HEK293 (cell line): Measurements from ENCODE around the gene GMEB2.
A peak's percentile ranks its signal among the peaks of the same experiment; 100 is the strongest.

Source experiments
- CTCF ChIA-PET: fragments of 350-600 bp; formaldehyde crosslinking; extraction: SDS; loops from one replicate; lab custom pipeline; 2021; ENCODE audit warnings: antibody characterized with exemption; lab: Yijun Ruan, JAX
- POLR2A ChIA-PET: fragments of 300-600 bp; formaldehyde crosslinking; extraction: SDS; loops from one replicate; lab custom pipeline; 2020; ENCODE audit warnings: antibody characterized with exemption, inconsistent platforms; lab: Yijun Ruan, JAX
- H3K27ac ChIP-seq: fragments of 200-500 bp; sonication (Bioruptor generic); 2 replicates; pipeline ENCODE4 v1.5.1; 2014; ENCODE audit warnings: low read depth, low read length, control low read depth, inconsistent platforms; ENCODE audit errors: extremely low read depth
- H3K36me3 ChIP-seq, 2 experiments: fragments of 200-500 bp in 1 of 2; sonication (Bioruptor generic) in 1 of 2; 1 replicate in 1 of 2; 2 replicates in 1 of 2; pipeline ENCODE4 v1.5.1; 2014 to 2017; ENCODE audit warnings: inconsistent platforms in 2 of 2, low read length in 2 of 2; ENCODE audit not compliant: control insufficient read depth in 2 of 2, insufficient read depth in 1 of 2
- H3K4me1 ChIP-seq: fragments of 200-500 bp; sonication (Bioruptor generic); 2 replicates; pipeline ENCODE4 v1.5.1; 2014; ENCODE audit warnings: mild to moderate bottlenecking, low read length, inconsistent platforms; ENCODE audit not compliant: control insufficient read depth, insufficient read depth
- H3K4me3 ChIP-seq: 2 replicates; pipeline ENCODE4 v1.5.1; 2011; ENCODE audit warnings: low read depth, mild to moderate bottlenecking, control low read depth, low read length, moderate library complexity
- H3K9me3 ChIP-seq: fragments of 200-500 bp; sonication (Bioruptor generic); 2 replicates; pipeline ENCODE4 v1.5.1; 2014; ENCODE audit warnings: low read depth, low read length, inconsistent platforms; ENCODE audit not compliant: control insufficient read depth, insufficient read depth
- BCL11B ChIP-seq: fragments of 450-650 bp; formaldehyde crosslinking; IDR thresholded peaks from 2 replicates; pipeline ENCODE4 v1.5.1; 2016; ENCODE audit warnings: low read depth, missing biosample characterization, missing genetic modification characterization
- FEZF1 ChIP-seq: fragments of 450-650 bp; formaldehyde crosslinking; IDR thresholded peaks from 2 replicates; pipeline ENCODE4 v1.5.1; 2016; ENCODE audit warnings: missing biosample characterization, missing genetic modification characterization
- INSM2 ChIP-seq: fragments of 450-650 bp; formaldehyde crosslinking; IDR thresholded peaks from 2 replicates; pipeline ENCODE4 v1.5.1; 2016; ENCODE audit warnings: missing biosample characterization, missing genetic modification characterization
- MEIS1 ChIP-seq: sonication (generic); formaldehyde crosslinking; IDR thresholded peaks from 2 replicates; pipeline ENCODE4 v1.8.1; 2022; ENCODE audit warnings: missing genetic modification reagents, mild to moderate bottlenecking, borderline replicate concordance
- PRDM10 ChIP-seq: fragments of 450-650 bp; formaldehyde crosslinking; IDR thresholded peaks from 2 replicates; pipeline ENCODE4 v1.5.1; 2016; ENCODE audit warnings: missing biosample characterization, missing genetic modification characterization
- REST ChIP-seq: fragments of 450-650 bp; formaldehyde crosslinking; IDR thresholded peaks from 2 replicates; pipeline ENCODE4 v1.5.1; 2016; ENCODE audit warnings: missing biosample characterization, missing genetic modification characterization
- SCRT2 ChIP-seq: fragments of 450-650 bp; formaldehyde crosslinking; IDR thresholded peaks from 2 replicates; pipeline ENCODE4 v1.5.1; 2016; ENCODE audit warnings: missing biosample characterization, missing genetic modification characterization
- SP2 ChIP-seq: fragments of 450-650 bp; formaldehyde crosslinking; IDR thresholded peaks from 2 replicates; pipeline ENCODE4 v1.5.1; 2016; ENCODE audit warnings: missing biosample characterization, missing genetic modification characterization
- ZBTB1 ChIP-seq: fragments of 450-650 bp; formaldehyde crosslinking; IDR thresholded peaks from 2 replicates; pipeline ENCODE4 v1.5.1; 2016; ENCODE audit warnings: missing biosample characterization, missing genetic modification characterization
- ZFHX2 ChIP-seq: fragments of 450-650 bp; formaldehyde crosslinking; conservative IDR thresholded peaks from 2 replicates; pipeline ENCODE4 v1.5.1; 2016; ENCODE audit warnings: missing biosample characterization, missing genetic modification characterization
- ZFP41 ChIP-seq: fragments of 450-650 bp; formaldehyde crosslinking; IDR thresholded peaks from 2 replicates; pipeline ENCODE4 v1.5.1; 2016; ENCODE audit warnings: missing biosample characterization, missing genetic modification characterization, borderline replicate concordance
- ZNF114 ChIP-seq: fragments of 450-650 bp; formaldehyde crosslinking; IDR thresholded peaks from 2 replicates; pipeline ENCODE4 v1.5.0; 2017; ENCODE audit warnings: missing biosample characterization, missing genetic modification characterization
- ZNF146 ChIP-seq: fragments of 450-650 bp; formaldehyde crosslinking; IDR thresholded peaks from 2 replicates; pipeline ENCODE4 v1.5.1; 2016; ENCODE audit warnings: missing biosample characterization, missing genetic modification characterization
- ZNF175 ChIP-seq: fragments of 450-650 bp; formaldehyde crosslinking; IDR thresholded peaks from 2 replicates; pipeline ENCODE4 v1.5.1; 2016; ENCODE audit warnings: missing biosample characterization, missing genetic modification characterization
- ZNF510 ChIP-seq: fragments of 450-650 bp; formaldehyde crosslinking; IDR thresholded peaks from 2 replicates; pipeline ENCODE4 v1.5.1; 2018; ENCODE audit warnings: mild to moderate bottlenecking, missing genetic modification characterization, missing biosample characterization; ENCODE audit not compliant: insufficient replicate concordance
- ZNF621 ChIP-seq: fragments of 450-650 bp; formaldehyde crosslinking; IDR thresholded peaks from 2 replicates; pipeline ENCODE4 v1.5.1; 2017; ENCODE audit warnings: missing biosample characterization, missing genetic modification characterization
- TF ChIP-seq, protein P1 (sequence below): fragments of 450-650 bp; formaldehyde crosslinking; IDR thresholded peaks from 2 replicates; pipeline ENCODE4 v1.5.1; 2016; ENCODE audit warnings: missing biosample characterization, missing genetic modification characterization
- TF ChIP-seq, protein P2 (sequence below): fragments of 450-650 bp; formaldehyde crosslinking; IDR thresholded peaks from 2 replicates; pipeline ENCODE4 v1.5.1; 2016; ENCODE audit warnings: missing biosample characterization, missing genetic modification characterization

Gene GMEB2

GRCh38 chr20:63588641-63589041, 38.3 kb downstream of the GMEB2 start:
- H3K36me3 ChIP-seq = peaks cover 0 to 35% of the 10 kb centered on the region in 2 experiments; a peak in 2 of 3 replicates
- TF ChIP-seq INSM2 (tag by site-specific recombination) (no peak), FEZF1 (tag by site-specific recombination) (no peak), ZBTB1 (tag by site-specific recombination) (no peak)
- TF ChIP-seq, protein P1, sequence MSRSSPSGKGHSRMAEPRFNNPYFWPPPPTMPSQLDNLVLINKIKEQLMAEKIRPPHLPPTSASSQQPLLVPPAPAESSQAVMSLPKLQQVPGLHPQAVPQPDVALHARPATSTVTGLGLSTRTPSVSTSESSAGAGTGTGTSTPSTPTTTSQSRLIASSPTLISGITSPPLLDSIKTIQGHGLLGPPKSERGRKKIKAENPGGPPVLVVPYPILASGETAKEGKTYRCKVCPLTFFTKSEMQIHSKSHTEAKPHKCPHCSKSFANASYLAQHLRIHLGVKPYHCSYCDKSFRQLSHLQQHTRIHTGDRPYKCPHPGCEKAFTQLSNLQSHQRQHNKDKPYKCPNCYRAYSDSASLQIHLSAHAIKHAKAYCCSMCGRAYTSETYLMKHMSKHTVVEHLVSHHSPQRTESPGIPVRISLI (tag by site-specific recombination) = no peak
- POLR2A ChIA-PET = no interaction called here
- H3K9me3 ChIP-seq = no peaks in the 10 kb centered on the region
- CTCF ChIA-PET = interaction anchor here (0.6 to 0.7 kb wide), 3 partner anchors 16 to 177 kb away, joined by 3 to 4 read pairs (median 3); no protein-coding TSS in a partner anchor
- H3K4me1 ChIP-seq = no peaks in the 10 kb centered on the region
- no peak overlapping the region for H3K27ac ChIP-seq
- H3K4me3 ChIP-seq = no peak overlapping the region

DNA sequence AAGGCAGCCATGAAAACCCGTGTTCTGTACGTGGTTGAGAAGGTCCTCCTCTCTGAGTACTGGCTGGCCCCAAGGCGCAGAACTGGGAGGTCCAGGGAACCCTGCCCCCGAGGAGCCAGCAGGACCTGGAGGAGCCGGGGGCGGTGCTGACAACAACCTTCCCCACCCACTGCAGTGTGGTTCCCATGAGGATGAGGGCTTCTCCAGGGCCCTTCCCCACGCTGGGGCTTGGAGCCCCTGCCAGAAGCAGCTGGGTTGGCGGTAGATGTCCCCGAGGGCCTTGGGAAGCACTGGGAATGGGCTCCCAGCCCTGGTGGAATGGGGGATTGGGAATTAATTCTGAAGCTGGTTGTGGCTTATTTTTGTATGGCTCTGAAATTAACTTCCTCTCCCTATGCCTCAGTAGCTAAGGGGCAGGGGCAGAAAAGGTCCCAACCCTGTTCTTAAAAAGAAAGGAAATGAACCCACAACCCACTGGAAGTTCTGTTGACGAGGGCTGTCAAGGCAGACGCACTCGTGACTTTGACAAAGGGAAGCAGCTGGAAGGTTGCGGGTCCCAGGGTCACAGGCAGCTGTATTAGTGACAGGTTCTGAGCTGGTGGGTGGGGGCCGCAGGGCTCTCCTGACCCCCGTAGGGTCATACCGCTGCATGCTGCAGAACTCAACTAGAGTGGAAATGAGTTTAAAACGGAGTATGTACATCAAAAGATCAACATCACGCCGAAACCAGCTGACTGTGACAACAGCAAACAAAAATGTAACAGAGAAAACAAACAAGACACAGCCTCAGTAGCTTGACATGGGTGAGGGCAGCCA, 38.9 kb downstream of the GMEB2 start:
- Histone ChIP-seq H3K4me1 (no peaks in the 10 kb centered on the region), H3K27ac (no peak overlapping the region), H3K4me3 (no peak overlapping the region), H3K36me3 (peaks cover 0 to 31% of the 10 kb centered on the region in 2 experiments; a peak in 2 of 3 replicates), H3K9me3 (no peaks in the 10 kb centered on the region)
- POLR2A ChIA-PET = no interaction called here
- CTCF ChIA-PET = interaction anchor here (0.6 kb wide), 1 partner anchor 178 kb away, joined by 4 read pairs; no protein-coding TSS in a partner anchor
- TF ChIP-seq BCL11B (tag by site-specific recombination) = no peak
- peak; percentile 59 for TF ChIP-seq ZFHX2 (tag by site-specific recombination)
- TF ChIP-seq ZFP41 (tag by site-specific recombination) = no peak

- H3K4me3 ChIP-seq = no peak overlapping the region
- ChIA-PET POLR2A (no interaction called here), CTCF (interaction anchor here (0.6 kb wide), 1 partner anchor 59 kb away, joined by 3 read pairs; no protein-coding TSS in a partner anchor)
- H3K9me3 ChIP-seq = no peaks in the 10 kb centered on the region
- H3K27ac ChIP-seq = no peak overlapping the region
- H3K36me3 ChIP-seq = peaks cover 0 to 26% of the 10 kb centered on the region in 2 experiments; a peak in 2 of 3 replicates
- H3K4me1 ChIP-seq = no peaks in the 10 kb centered on the region
- TF ChIP-seq ZNF146 (tag by site-specific recombination) = no peak
- TF ChIP-seq ZNF510 (tag by site-specific recombination) = no peak
- TF ChIP-seq SCRT2 = no peak
- TF ChIP-seq ZNF175 (tag by site-specific recombination) = no peak
- TF ChIP-seq, protein P2, sequence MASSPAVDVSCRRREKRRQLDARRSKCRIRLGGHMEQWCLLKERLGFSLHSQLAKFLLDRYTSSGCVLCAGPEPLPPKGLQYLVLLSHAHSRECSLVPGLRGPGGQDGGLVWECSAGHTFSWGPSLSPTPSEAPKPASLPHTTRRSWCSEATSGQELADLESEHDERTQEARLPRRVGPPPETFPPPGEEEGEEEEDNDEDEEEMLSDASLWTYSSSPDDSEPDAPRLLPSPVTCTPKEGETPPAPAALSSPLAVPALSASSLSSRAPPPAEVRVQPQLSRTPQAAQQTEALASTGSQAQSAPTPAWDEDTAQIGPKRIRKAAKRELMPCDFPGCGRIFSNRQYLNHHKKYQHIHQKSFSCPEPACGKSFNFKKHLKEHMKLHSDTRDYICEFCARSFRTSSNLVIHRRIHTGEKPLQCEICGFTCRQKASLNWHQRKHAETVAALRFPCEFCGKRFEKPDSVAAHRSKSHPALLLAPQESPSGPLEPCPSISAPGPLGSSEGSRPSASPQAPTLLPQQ (tag by site-specific recombination) = no peak
- no peak for TF ChIP-seq MEIS1 (CRISPR knock-in tag)
- TF ChIP-seq SP2 (tag by site-specific recombination) = no peak
- TF ChIP-seq PRDM10 = no peak
- TF ChIP-seq ZNF621 (tag by site-specific recombination) = no peak
- no peak for TF ChIP-seq ZNF114 (tag by site-specific recombination)
- no peak for TF ChIP-seq REST
These were observed 39.6 kb downstream of the GMEB2 start for GRCh38 chr20:63587256-63587655.
